Fibroblast of pulmonary artery (primary cell): Measurements from ENCODE around the gene ERBB4.
"Not testable (repeated sequence)": the region's sequence is repeated elsewhere in the genome, so short reads cannot be mapped to it uniquely, and the experiment has no call there.

ENCODE experiments used
- DNase-seq: peaks from one replicate; pipeline ENCODE4 v3.0.0-alpha.2; 2010; ENCODE audit warnings: low read depth
- H3K4me3 ChIP-seq: replicated peaks from 2 replicates; pipeline ENCODE4 v1.5.1; 2011; ENCODE audit warnings: low read depth, mild to moderate bottlenecking, control low read depth, low read length, moderate library complexity
- CTCF ChIP-seq: IDR thresholded peaks from 2 replicates; pipeline ENCODE4 v1.5.1; 2011; ENCODE audit warnings: mild to moderate bottlenecking, control low read depth, low read length, inconsistent platforms; ENCODE audit errors: missing control alignments

Gene ERBB4

GRCh38 chr2:212494418-212495020, 44.1 kb downstream of the ERBB4 start:
- no peak for DNase-seq
- no peak overlapping the region for H3K4me3 ChIP-seq
- TF ChIP-seq CTCF: no peak

GRCh38 chr2:212489719-212490346, 48.8 kb downstream of the ERBB4 start:
- no peak for DNase-seq
- no peak overlapping the region for H3K4me3 ChIP-seq
- no peak for TF ChIP-seq CTCF

GRCh38 chr2:212488611-212489010, 50.0 kb downstream of the ERBB4 start:
- DNase-seq: no peak
- H3K4me3 ChIP-seq: no peak overlapping the region
- TF ChIP-seq CTCF: no peak

- no peak for DNase-seq
- no peak overlapping the region for H3K4me3 ChIP-seq
- TF ChIP-seq CTCF: no peak
Measured at GRCh38 chr2:212484563-212485080, 54.0 kb downstream of the ERBB4 start.

- no peak overlapping the region for H3K4me3 ChIP-seq
- no peak for TF ChIP-seq CTCF
- DNase-seq: no peak
Measured at GRCh38 chr2:212480447-212480846, 58.2 kb downstream of the ERBB4 start.

GRCh38 chr2:212477571-212477970, 61.0 kb downstream of the ERBB4 start:
- DNase-seq: no peak
- no peak for TF ChIP-seq CTCF
- no peak overlapping the region for H3K4me3 ChIP-seq

GRCh38 chr2:212473211-212473610, 65.4 kb downstream of the ERBB4 start:
- H3K4me3 ChIP-seq: no peak overlapping the region
- no peak for TF ChIP-seq CTCF
- DNase-seq: no peak

GRCh38 chr2:212467551-212467950, 71.1 kb downstream of the ERBB4 start:
- not testable (repeated sequence) for DNase-seq, H3K4me3 ChIP-seq
